NB4 (cell line): ENCODE measurements around the gene DLG2.

ENCODE experiments used
- CTCF ChIP-seq: IDR thresholded peaks from one replicate; pipeline ENCODE4 v1.5.1; 2012; ENCODE audit warnings: low read depth, low read length
- MYC ChIP-seq: IDR thresholded peaks from 2 replicates; pipeline ENCODE4 v1.6.1; 2011; ENCODE audit warnings: low read depth, low read length
- POLR2A ChIP-seq: IDR thresholded peaks from 2 replicates; pipeline ENCODE4 v1.6.1; 2011; ENCODE audit warnings: mild to moderate bottlenecking; ENCODE audit not compliant: insufficient read length; ENCODE audit errors: extremely low read depth
- TF ChIP-seq, protein P1 (sequence below): IDR thresholded peaks from 2 replicates; pipeline ENCODE4 v1.6.1; 2011; ENCODE audit warnings: low read depth, low read length

DNA sequence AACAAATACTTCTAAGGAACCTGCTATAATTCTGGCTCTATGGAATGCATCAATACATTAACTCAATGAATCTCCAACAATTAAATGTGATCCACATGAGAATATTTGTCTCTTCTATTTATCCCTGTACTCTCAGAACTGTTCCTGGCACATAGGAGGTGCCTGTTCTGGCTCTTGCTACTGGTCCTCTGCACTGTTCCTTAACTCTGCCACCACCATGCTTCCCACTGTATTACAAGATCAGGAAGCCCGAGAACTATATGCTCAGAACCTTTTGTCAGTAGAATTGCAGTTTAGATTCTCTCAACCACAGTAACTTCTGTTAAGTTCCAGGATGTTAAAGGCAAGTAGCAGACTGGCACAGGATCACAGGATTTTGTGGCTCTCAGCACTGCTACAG is 1964.7 kb downstream of the DLG2 start:
- TF ChIP-seq CTCF (no peak), POLR2A (no peak), MYC (no peak)
- TF ChIP-seq, protein P1, sequence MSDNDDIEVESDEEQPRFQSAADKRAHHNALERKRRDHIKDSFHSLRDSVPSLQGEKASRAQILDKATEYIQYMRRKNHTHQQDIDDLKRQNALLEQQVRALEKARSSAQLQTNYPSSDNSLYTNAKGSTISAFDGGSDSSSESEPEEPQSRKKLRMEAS, result no peak
